Stimulated activated memory B cell treated with anti-CD40 and anti-IgM and Interleukin-4, amounts not matched to agents 10 μg/mL and 1 μg/mL and 100 μg/mL, for 72 hours (primary cell): ENCODE results near the gene PPP2R2B.

Experiments used
- ATAC-seq: fragments of 150-1000 bp; cut with Tn5 transposase; 2 replicates; pipeline ENCODE4 v1.10.0; 2021
- H3K27ac Mint-ChIP-seq: one replicate; pipeline ENCODE4 v1.8.0; 2022; ENCODE audit warnings: mild to moderate bottlenecking, mixed read lengths
- H3K27me3 Mint-ChIP-seq: one replicate; pipeline ENCODE4 v1.8.0; 2022; ENCODE audit warnings: mixed read lengths
- H3K36me3 Mint-ChIP-seq: one replicate; pipeline ENCODE4 v1.8.0; 2022; ENCODE audit warnings: mixed read lengths
- H3K4me1 Mint-ChIP-seq: one replicate; pipeline ENCODE4 v1.8.0; 2022; ENCODE audit warnings: mixed read lengths
- H3K4me3 Mint-ChIP-seq: one replicate; pipeline ENCODE4 v1.8.0; 2022; ENCODE audit warnings: mild to moderate bottlenecking, moderate library complexity, mixed read lengths
- H3K9me3 Mint-ChIP-seq: one replicate; pipeline ENCODE4 v1.8.0; 2022; ENCODE audit warnings: mixed read lengths

Gene PPP2R2B

GRCh38 chr5:146607659-146608332 is 270.8 kb downstream of the PPP2R2B start:
- H3K27me3 Mint-ChIP-seq = peaks cover 11% of the 10 kb centered on the region
- H3K9me3 Mint-ChIP-seq = peaks cover 6% of the 10 kb centered on the region
- no peaks in the 10 kb centered on the region for H3K36me3 Mint-ChIP-seq
- ATAC-seq = no peak
- no peak overlapping the region for H3K4me3 Mint-ChIP-seq
- no peaks in the 10 kb centered on the region for H3K4me1 Mint-ChIP-seq
- no peak overlapping the region for H3K27ac Mint-ChIP-seq

GRCh38 chr5:146606893-146607292 is 271.7 kb downstream of the PPP2R2B start:
- Mint-ChIP-seq H3K27ac (no peak overlapping the region), H3K36me3 (no peaks in the 10 kb centered on the region), H3K4me3 (no peak overlapping the region), H3K4me1 (no peaks in the 10 kb centered on the region), H3K9me3 (peaks cover 6% of the 10 kb centered on the region), H3K27me3 (peaks cover 11% of the 10 kb centered on the region)
- ATAC-seq = no peak

- Mint-ChIP-seq H3K4me3 (no peak overlapping the region), H3K36me3 (no peaks in the 10 kb centered on the region), H3K4me1 (no peaks in the 10 kb centered on the region), H3K9me3 (no peaks in the 10 kb centered on the region), H3K27ac (no peak overlapping the region), H3K27me3 (peaks cover 2% of the 10 kb centered on the region)
- no peak for ATAC-seq
These were observed 278.2 kb downstream of the PPP2R2B start for GRCh38 chr5:146600376-146600775.

- Mint-ChIP-seq H3K27me3 (no peaks in the 10 kb centered on the region), H3K36me3 (no peaks in the 10 kb centered on the region), H3K27ac (no peak overlapping the region), H3K4me1 (no peaks in the 10 kb centered on the region), H3K9me3 (no peaks in the 10 kb centered on the region), H3K4me3 (no peak overlapping the region)
- no peak for ATAC-seq
These were observed 279.3 kb downstream of the PPP2R2B start for GRCh38 chr5:146599261-146599660.

GRCh38 chr5:146595088-146595487 is 283.5 kb downstream of the PPP2R2B start:
- Mint-ChIP-seq H3K36me3 (no peaks in the 10 kb centered on the region), H3K9me3 (no peaks in the 10 kb centered on the region), H3K4me1 (no peaks in the 10 kb centered on the region), H3K27ac (no peak overlapping the region), H3K4me3 (no peak overlapping the region), H3K27me3 (no peaks in the 10 kb centered on the region)
- ATAC-seq = no peak

- Mint-ChIP-seq H3K4me1 (no peaks in the 10 kb centered on the region), H3K4me3 (no peak overlapping the region), H3K27ac (no peak overlapping the region), H3K27me3 (no peaks in the 10 kb centered on the region), H3K36me3 (no peaks in the 10 kb centered on the region), H3K9me3 (no peaks in the 10 kb centered on the region)
- no peak for ATAC-seq
These were observed 286.2 kb downstream of the PPP2R2B start for GRCh38 chr5:146592352-146592751.

- no peaks in the 10 kb centered on the region for H3K36me3 Mint-ChIP-seq
- ATAC-seq = no peak
- no peaks in the 10 kb centered on the region for H3K9me3 Mint-ChIP-seq
- no peak overlapping the region for H3K4me3 Mint-ChIP-seq
- H3K4me1 Mint-ChIP-seq = no peaks in the 10 kb centered on the region
- peaks cover 1% of the 10 kb centered on the region for H3K27me3 Mint-ChIP-seq
- H3K27ac Mint-ChIP-seq = no peak overlapping the region
These were observed 289.6 kb downstream of the PPP2R2B start for GRCh38 chr5:146589028-146589345.

- H3K9me3 Mint-ChIP-seq = no peaks in the 10 kb centered on the region
- ATAC-seq = no peak
- no peak overlapping the region for H3K4me3 Mint-ChIP-seq
- H3K4me1 Mint-ChIP-seq = no peaks in the 10 kb centered on the region
- no peak overlapping the region for H3K27ac Mint-ChIP-seq
- H3K27me3 Mint-ChIP-seq = peaks cover 6% of the 10 kb centered on the region
- H3K36me3 Mint-ChIP-seq = no peaks in the 10 kb centered on the region
These were observed 290.1 kb downstream of the PPP2R2B start for GRCh38 chr5:146588331-146589027.

GRCh38 chr5:146586752-146587151 is 291.8 kb downstream of the PPP2R2B start:
- Mint-ChIP-seq H3K9me3 (no peaks in the 10 kb centered on the region), H3K4me1 (no peaks in the 10 kb centered on the region), H3K4me3 (no peak overlapping the region), H3K36me3 (no peaks in the 10 kb centered on the region), H3K27me3 (peaks cover 22% of the 10 kb centered on the region), H3K27ac (no peak overlapping the region)
- ATAC-seq = no peak

GRCh38 chr5:146584750-146585149 is 293.8 kb downstream of the PPP2R2B start:
- Mint-ChIP-seq H3K9me3 (no peaks in the 10 kb centered on the region), H3K27ac (no peak overlapping the region), H3K27me3 (peaks cover 22% of the 10 kb centered on the region)

GRCh38 chr5:146582051-146582596 is 296.4 kb downstream of the PPP2R2B start:
- H3K27ac Mint-ChIP-seq = no peak overlapping the region
- H3K27me3 Mint-ChIP-seq = peaks cover 22% of the 10 kb centered on the region
- no peaks in the 10 kb centered on the region for H3K9me3 Mint-ChIP-seq
- H3K4me3 Mint-ChIP-seq = no peak overlapping the region
- ATAC-seq = no peak
- H3K4me1 Mint-ChIP-seq = no peaks in the 10 kb centered on the region
- H3K36me3 Mint-ChIP-seq = no peaks in the 10 kb centered on the region

More at GRCh38 chr5:146584750-146585149, 293.8 kb downstream of the PPP2R2B start:
- no peaks in the 10 kb centered on the region for H3K4me1 Mint-ChIP-seq
- no peak for ATAC-seq
- no peak overlapping the region for H3K4me3 Mint-ChIP-seq
- no peaks in the 10 kb centered on the region for H3K36me3 Mint-ChIP-seq

GRCh38 chr5:146580237-146580636 is 298.3 kb downstream of the PPP2R2B start:
- H3K4me3 Mint-ChIP-seq = no peak overlapping the region
- peaks cover 5% of the 10 kb centered on the region for H3K9me3 Mint-ChIP-seq
- H3K27ac Mint-ChIP-seq = no peak overlapping the region
- H3K27me3 Mint-ChIP-seq = peaks cover 22% of the 10 kb centered on the region
- H3K4me1 Mint-ChIP-seq = no peaks in the 10 kb centered on the region
- no peak for ATAC-seq
- no peaks in the 10 kb centered on the region for H3K36me3 Mint-ChIP-seq

- no peak for ATAC-seq
- Mint-ChIP-seq H3K27me3 (peaks cover 24% of the 10 kb centered on the region), H3K9me3 (peaks cover 10% of the 10 kb centered on the region)
These were observed 303.8 kb downstream of the PPP2R2B start for GRCh38 chr5:146574713-146575112.

GRCh38 chr5:146568161-146568560 is 310.4 kb downstream of the PPP2R2B start:
- Mint-ChIP-seq H3K27ac (no peak overlapping the region), H3K9me3 (no peaks in the 10 kb centered on the region), H3K36me3 (no peaks in the 10 kb centered on the region), H3K27me3 (peaks cover 24% of the 10 kb centered on the region), H3K4me1 (no peaks in the 10 kb centered on the region), H3K4me3 (no peak overlapping the region)
- ATAC-seq = no peak

More at GRCh38 chr5:146574713-146575112, 303.8 kb downstream of the PPP2R2B start:
- Mint-ChIP-seq H3K36me3 (no peaks in the 10 kb centered on the region), H3K4me1 (no peaks in the 10 kb centered on the region), H3K27ac (no peak overlapping the region), H3K4me3 (no peak overlapping the region)

GRCh38 chr5:146565764-146566367 is 312.7 kb downstream of the PPP2R2B start:
- Mint-ChIP-seq H3K36me3 (no peaks in the 10 kb centered on the region), H3K27ac (no peak overlapping the region), H3K9me3 (no peaks in the 10 kb centered on the region), H3K4me1 (no peaks in the 10 kb centered on the region), H3K4me3 (no peak overlapping the region), H3K27me3 (peaks cover 5% of the 10 kb centered on the region)
- peak; percentile 69 for ATAC-seq
